GM13977 (cell line): Measurements from ENCODE around the gene GOLGA6D.
"Not testable (repeated sequence)": the region's sequence is repeated elsewhere in the genome, so short reads cannot be mapped to it uniquely, and the experiment has no call there.

ENCODE experiments used
- DNase-seq: peaks from one replicate; pipeline ENCODE4 v3.0.0; 2012; ENCODE audit warnings: low spot score
- in situ Hi-C: fragments of 300-500 bp; cut with MboI; formaldehyde crosslinking; loops from one replicate; pipeline ENCODE4 v1.12.0; 2022; ENCODE audit warnings: low sequenced_read_pairs, low pct_unique_long_range_greater_than_20kb, mixed read lengths, inconsistent platforms; ENCODE audit not compliant: unreplicated experiment
- TF ChIP-seq, protein P1 (sequence below): IDR thresholded peaks from 2 replicates; pipeline ENCODE4 v1.5.1; 2012; ENCODE audit warnings: mild to moderate bottlenecking, control low read depth; ENCODE audit not compliant: insufficient read depth; ENCODE audit errors: extremely low read depth, missing control alignments

GOLGA6D gene

GRCh38 chr15:75338661-75339240 lies 56.1 kb downstream of the GOLGA6D start:
- TF ChIP-seq, protein P1, sequence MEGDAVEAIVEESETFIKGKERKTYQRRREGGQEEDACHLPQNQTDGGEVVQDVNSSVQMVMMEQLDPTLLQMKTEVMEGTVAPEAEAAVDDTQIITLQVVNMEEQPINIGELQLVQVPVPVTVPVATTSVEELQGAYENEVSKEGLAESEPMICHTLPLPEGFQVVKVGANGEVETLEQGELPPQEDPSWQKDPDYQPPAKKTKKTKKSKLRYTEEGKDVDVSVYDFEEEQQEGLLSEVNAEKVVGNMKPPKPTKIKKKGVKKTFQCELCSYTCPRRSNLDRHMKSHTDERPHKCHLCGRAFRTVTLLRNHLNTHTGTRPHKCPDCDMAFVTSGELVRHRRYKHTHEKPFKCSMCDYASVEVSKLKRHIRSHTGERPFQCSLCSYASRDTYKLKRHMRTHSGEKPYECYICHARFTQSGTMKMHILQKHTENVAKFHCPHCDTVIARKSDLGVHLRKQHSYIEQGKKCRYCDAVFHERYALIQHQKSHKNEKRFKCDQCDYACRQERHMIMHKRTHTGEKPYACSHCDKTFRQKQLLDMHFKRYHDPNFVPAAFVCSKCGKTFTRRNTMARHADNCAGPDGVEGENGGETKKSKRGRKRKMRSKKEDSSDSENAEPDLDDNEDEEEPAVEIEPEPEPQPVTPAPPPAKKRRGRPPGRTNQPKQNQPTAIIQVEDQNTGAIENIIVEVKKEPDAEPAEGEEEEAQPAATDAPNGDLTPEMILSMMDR = no peak
- DNase-seq = no peak
- in situ Hi-C loops = no loop called here

DNA sequence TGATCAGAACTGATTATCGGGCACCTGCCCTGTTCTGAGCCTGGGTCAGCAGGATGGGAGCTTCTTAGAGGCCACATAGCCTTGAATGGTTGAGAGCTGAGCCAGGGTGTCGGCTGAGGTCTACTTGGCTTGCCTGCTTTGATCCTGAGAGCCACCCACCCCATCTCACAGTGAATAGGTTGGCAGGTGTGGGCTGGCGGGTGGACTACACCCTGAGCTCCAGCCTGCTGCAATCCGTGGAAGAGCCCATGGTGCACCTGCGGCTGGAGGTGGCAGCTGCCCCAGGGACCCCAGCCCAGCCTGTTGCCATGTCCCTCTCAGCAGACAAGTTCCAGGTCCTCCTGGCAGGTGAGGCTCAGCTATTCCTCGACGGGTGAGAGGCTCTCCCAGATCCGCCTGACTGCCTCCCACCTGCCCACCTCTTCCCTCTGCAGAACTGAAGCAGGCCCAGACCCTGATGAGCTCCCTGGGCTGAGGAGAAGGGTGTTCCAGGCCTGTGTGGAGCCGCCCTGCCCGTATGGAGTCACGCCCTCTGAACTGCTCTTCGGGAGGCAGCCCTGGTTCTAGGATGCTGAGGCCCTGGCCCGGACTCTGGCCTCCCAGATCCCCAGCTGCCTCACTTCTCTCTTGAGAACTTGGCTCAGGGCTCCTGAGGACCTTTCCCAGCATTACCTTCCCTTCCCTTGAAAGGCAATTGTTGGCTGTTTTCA lies 57.1 kb downstream of the GOLGA6D start:
- no peak for DNase-seq
- in situ Hi-C loops = no loop called here
- TF ChIP-seq, protein P1 = no peak

- DNase-seq = no peak
- TF ChIP-seq, protein P1 = no peak
- in situ Hi-C loops = no loop called here
These were observed 59.6 kb downstream of the GOLGA6D start for GRCh38 chr15:75342221-75342620.

DNA sequence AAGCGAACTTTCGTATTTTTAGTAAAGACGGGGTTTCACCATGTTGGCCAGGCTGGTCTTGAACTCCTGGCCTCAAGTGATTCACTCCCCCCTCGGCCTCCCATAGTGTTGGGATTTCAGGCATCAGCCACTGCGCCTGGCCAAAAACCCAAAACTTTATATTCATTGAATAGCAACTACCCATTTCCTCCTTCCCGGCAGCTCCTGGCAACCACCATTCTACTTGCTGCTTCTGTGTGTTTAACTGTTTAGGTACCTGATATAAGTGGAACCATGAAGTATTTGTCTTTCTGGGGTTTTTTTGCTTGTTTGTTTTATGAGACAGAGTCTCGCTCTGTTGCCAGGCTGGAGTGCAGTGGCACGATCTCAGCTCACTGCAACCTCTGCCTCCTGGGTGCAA lies 61.3 kb downstream of the GOLGA6D start:
- in situ Hi-C loops, DNase-seq: not testable (repeated sequence)
